Measurements from ENCODE around the gene PTTG1IP2. TPM values are rescaled to one million over a fixed set of nuclear protein-coding genes. Genes with fewer than 3 reads are reported as not detected.

PTTG1IP2 gene
- total RNA-seq, 4 donors from 2014 or later, result not detected

DNA sequence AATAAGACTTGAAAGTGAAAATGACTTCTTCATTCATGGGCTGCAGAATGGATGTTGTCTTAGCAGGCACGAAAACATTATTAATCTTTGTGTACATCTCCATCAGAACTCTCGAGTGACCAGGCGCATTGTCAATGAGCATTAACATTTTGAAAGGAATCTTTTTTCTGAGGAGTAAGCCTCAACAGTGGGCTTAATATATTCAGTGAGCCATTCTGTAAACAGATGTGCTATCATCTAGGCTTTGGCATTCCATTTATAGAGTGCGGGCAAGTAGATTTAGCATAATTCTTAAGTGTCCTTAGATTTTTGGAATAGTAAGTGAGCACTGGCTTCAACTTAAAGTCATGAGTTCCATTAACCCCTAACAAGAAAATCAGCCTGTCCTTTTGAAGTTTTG, 33.1 kb downstream of the PTTG1IP2 start:
- no peak for DNase-seq (ENCODE audit: low spot score in 2 of 2)
- Histone ChIP-seq H3K27me3 (no peaks in the 10 kb centered on the region), H3K36me3 (no peaks in the 10 kb centered on the region), H3K4me3 (no peak overlapping the region), H3K9me3 (no peaks in the 10 kb centered on the region), H3K4me1 (no peaks in the 10 kb centered on the region), H3K27ac (no peak overlapping the region)
- TF ChIP-seq, protein P1, sequence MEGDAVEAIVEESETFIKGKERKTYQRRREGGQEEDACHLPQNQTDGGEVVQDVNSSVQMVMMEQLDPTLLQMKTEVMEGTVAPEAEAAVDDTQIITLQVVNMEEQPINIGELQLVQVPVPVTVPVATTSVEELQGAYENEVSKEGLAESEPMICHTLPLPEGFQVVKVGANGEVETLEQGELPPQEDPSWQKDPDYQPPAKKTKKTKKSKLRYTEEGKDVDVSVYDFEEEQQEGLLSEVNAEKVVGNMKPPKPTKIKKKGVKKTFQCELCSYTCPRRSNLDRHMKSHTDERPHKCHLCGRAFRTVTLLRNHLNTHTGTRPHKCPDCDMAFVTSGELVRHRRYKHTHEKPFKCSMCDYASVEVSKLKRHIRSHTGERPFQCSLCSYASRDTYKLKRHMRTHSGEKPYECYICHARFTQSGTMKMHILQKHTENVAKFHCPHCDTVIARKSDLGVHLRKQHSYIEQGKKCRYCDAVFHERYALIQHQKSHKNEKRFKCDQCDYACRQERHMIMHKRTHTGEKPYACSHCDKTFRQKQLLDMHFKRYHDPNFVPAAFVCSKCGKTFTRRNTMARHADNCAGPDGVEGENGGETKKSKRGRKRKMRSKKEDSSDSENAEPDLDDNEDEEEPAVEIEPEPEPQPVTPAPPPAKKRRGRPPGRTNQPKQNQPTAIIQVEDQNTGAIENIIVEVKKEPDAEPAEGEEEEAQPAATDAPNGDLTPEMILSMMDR (IDR thresholded peaks at IDR 0.05), result no peak
- TF ChIP-seq POLR2A (IDR thresholded peaks at IDR 0.05), result no peak
- TF ChIP-seq EP300 (IDR thresholded peaks at IDR 0.05), result no peak
- WGBS, 2 donors, result 79 to 81% methylated on average over 4 of the region's 4 CpGs

DNA sequence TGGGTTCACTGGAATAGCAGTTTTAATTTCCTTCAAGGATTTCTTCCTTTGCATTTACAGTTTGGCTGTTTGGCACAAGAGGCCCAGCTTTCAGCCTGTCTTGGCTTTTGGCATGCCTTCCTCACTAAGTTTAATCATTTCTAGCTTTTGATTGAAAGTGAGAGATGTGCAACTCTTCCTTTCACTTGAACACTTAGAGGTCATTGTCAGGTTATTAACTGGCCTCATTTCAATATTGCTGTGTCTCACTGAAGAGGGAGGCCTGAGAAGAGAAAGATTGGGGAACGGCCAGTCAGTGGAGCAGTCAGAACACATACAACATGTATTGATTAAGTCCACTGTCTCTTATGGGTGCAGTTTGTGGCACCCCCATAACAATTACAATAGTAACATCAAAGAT, 33.9 kb downstream of the PTTG1IP2 start:
- no peak overlapping the region for H3K4me3 ChIP-seq
- H3K27ac ChIP-seq, result no peak overlapping the region
- no peaks in the 10 kb centered on the region for H3K4me1 ChIP-seq
- H3K36me3 ChIP-seq, result no peaks in the 10 kb centered on the region
- no peaks in the 10 kb centered on the region for H3K9me3 ChIP-seq
- WGBS, 2 donors, result 70 to 76% methylated on average over 1 of the region's 1 CpG
- H3K27me3 ChIP-seq, result no peaks in the 10 kb centered on the region
- no peak for DNase-seq (ENCODE audit: low spot score in 2 of 2)
- TF ChIP-seq, protein P1 (IDR thresholded peaks at IDR 0.05), result no peak
- TF ChIP-seq EP300 (IDR thresholded peaks at IDR 0.05) (no peak), POLR2A (IDR thresholded peaks at IDR 0.05) (no peak)

DNA sequence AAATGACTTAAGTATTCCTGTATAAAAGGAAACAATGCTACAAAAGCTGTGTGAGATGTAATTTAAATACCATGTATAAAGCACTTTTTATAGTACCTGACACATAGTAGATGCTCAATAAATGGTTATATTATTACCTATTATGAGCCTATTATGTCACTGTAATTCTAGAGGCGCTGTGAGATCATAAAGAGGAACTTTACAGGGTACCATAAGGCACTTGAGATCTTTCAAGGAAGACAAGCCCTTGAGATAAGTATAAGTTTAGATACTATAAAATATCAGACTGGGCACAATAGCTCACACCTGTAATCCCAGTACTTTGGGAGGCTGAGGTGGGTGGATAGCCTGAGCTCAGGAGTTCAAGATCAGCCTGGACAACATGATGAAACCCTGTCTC, 38.3 kb downstream of the PTTG1IP2 start:
- Histone ChIP-seq H3K27me3 (no peaks in the 10 kb centered on the region), H3K36me3 (no peaks in the 10 kb centered on the region), H3K9me3 (no peaks in the 10 kb centered on the region), H3K4me3 (no peak overlapping the region), H3K27ac (no peak overlapping the region), H3K4me1 (no peaks in the 10 kb centered on the region)
- TF ChIP-seq, protein P1 (IDR thresholded peaks at IDR 0.05), result no peak
- TF ChIP-seq EP300 (IDR thresholded peaks at IDR 0.05) (no peak), POLR2A (IDR thresholded peaks at IDR 0.05) (no peak)
- DNase-seq (ENCODE audit: low spot score in 2 of 2), result no peak
- 91 to 96% methylated on average over 1 of the region's 1 CpG for WGBS, 2 donors

DNA sequence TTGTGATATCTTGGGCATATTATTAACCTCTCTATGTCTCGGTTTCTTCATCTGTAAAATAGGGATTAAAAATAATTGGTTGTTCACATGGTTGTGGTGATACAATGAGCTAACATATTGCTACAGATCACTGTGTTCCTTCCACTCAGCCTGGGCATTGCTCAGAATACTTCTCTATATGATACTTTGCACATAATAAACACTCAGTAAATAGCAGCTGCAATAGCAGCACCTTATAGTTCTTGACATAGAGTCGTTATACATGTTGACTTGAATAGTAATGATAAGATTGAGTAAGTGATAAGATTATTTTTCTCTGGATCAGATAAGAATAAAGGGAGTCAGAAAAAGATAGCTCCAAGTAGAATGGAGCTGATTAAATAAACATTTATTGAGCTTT, 42.3 kb downstream of the PTTG1IP2 start:
- H3K27me3 ChIP-seq, result no peaks in the 10 kb centered on the region
- no peaks in the 10 kb centered on the region for H3K4me1 ChIP-seq
- no peaks in the 10 kb centered on the region for H3K36me3 ChIP-seq
- DNase-seq (ENCODE audit: low spot score in 2 of 2), result no peak
- no peak overlapping the region for H3K27ac ChIP-seq
- TF ChIP-seq, protein P1 (IDR thresholded peaks at IDR 0.05), result no peak
- no peak for TF ChIP-seq POLR2A (IDR thresholded peaks at IDR 0.05)
- TF ChIP-seq EP300 (IDR thresholded peaks at IDR 0.05), result no peak
- WGBS, 2 donors, result 92 to 93% methylated on average over 2 of the region's 2 CpGs
- H3K9me3 ChIP-seq, result no peaks in the 10 kb centered on the region
- no peak overlapping the region for H3K4me3 ChIP-seq

DNA sequence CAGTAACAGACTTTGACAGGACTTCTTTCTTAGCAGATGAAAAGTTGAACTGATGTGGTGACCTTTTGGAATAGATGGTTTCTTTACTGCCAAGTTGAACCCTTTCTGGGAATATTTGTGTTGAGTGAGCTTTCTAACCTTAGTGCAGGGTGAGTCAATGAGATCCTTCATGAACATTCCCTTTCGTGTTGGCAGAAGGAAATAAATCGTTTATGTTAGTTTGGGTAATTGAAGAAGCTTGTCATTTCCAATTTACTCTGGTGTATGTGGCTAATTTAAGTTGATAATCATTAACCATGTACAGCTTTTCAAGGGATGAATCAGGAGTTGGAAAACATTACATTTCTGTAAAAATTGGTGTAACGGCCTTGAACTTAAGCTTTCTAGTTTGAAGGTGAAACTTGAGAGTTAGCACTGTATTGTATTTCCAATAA, 43.4 kb downstream of the PTTG1IP2 start:
- Histone ChIP-seq H3K27me3 (no peaks in the 10 kb centered on the region), H3K9me3 (no peaks in the 10 kb centered on the region), H3K4me3 (no peak overlapping the region), H3K4me1 (no peaks in the 10 kb centered on the region), H3K36me3 (no peaks in the 10 kb centered on the region), H3K27ac (no peak overlapping the region)
- TF ChIP-seq POLR2A (IDR thresholded peaks at IDR 0.05) (no peak), EP300 (IDR thresholded peaks at IDR 0.05) (no peak)
- TF ChIP-seq, protein P1 (IDR thresholded peaks at IDR 0.05), result no peak
- DNase-seq (ENCODE audit: low spot score in 2 of 2), result no peak
- 33 to 49% methylated on average over 3 of the region's 3 CpGs for WGBS, 2 donors

All from tibial nerve (tissue), 4 donors.